Lower leg skin (tissue), 4 donors: ENCODE data around the gene EFS. TPM values are rescaled to one million over a fixed set of nuclear protein-coding genes. Genes with fewer than 3 reads are reported as not detected.

ENCODE experiments used
- DNase-seq, 2 donors: peaks; one replicate each; pipeline ENCODE4 v3.0.0-alpha.2; 2019; ENCODE audit warnings: low spot score in 2 of 2
- H3K4me3 ChIP-seq: fragments of 200-600 bp; sonication (generic); 2 replicates; pipeline ENCODE4 v1.5.1; 2017; ENCODE audit warnings: mild to moderate bottlenecking, low read depth; ENCODE audit not compliant: poor library complexity, severe bottlenecking
- POLR2A ChIP-seq, 2 donors: fragments of 450-650 bp; IDR thresholded peaks; one replicate each; pipeline ENCODE4 v1.6.1; 2016 to 2017; ENCODE audit warnings: antibody characterized with exemption in 2 of 2, mild to moderate bottlenecking in 1 of 2, moderate library complexity in 1 of 2
- WGBS, 2 donors: methylation state at CpG; one replicate each; pipeline ENCODE4 v1.1.5; 2018; 5-methylcytosine and 5-hydroxymethylcytosine counted together
- intact Hi-C: fragments of 100-400 bp; cut with DNase I; formaldehyde crosslinking; loops from one replicate; pipeline ENCODE4 v1.15.0; 2023; ENCODE audit warnings: low total_unique reads
- total RNA-seq, 4 donors: library from RNA; depleted of rRNA; stranded (reverse); fragments of >200 nt; gene quantifications; one replicate each; pipeline ENCODE4 v1.1.0, GENCODE V29; 2016
- TF ChIP-seq, protein P1 (sequence below), 3 donors: fragments of 450-650 bp; IDR thresholded peaks; one replicate each; pipeline ENCODE4 v1.5.1; 2016; ENCODE audit warnings: antibody characterized with exemption in 3 of 3, mild to moderate bottlenecking in 3 of 3, moderate library complexity in 2 of 3

Gene EFS
- total RNA-seq, 4 donors from 2014 or later = 38.7 to 73.2 (median 53.5) TPM

DNA sequence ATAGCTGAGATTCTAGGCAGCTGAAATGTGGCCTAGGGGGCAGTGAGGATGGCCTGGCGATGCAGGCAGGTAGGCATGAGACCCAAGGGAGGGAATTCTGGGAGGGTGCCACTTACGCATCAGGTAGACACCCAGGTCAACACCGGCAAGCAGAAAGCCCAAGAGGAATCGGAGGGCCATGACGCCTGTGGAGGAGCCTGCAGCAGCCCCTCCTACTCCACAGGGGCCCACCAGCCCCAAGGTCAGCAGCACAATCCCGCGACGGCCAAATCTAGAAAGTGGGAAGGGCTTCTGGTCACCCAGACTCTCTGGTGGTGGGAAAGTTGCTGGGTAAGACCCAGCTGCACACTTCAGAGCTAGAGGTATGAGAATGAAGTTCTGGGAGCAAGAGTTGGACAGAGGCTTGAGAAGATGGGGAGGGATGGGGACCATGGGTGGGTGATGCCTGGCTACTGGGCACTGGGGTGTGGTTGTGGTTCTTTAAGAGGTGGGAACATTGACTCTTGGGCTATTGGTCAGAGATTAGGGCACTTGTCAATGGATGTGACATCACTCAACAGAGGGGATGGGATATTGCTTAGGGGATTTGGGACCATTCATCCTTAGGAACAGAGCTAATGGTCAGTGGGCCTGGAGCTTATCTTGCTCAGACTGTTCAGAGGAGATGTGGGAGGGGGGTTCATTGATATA, 15.7 kb downstream of the EFS start:
- TF ChIP-seq, protein P1, sequence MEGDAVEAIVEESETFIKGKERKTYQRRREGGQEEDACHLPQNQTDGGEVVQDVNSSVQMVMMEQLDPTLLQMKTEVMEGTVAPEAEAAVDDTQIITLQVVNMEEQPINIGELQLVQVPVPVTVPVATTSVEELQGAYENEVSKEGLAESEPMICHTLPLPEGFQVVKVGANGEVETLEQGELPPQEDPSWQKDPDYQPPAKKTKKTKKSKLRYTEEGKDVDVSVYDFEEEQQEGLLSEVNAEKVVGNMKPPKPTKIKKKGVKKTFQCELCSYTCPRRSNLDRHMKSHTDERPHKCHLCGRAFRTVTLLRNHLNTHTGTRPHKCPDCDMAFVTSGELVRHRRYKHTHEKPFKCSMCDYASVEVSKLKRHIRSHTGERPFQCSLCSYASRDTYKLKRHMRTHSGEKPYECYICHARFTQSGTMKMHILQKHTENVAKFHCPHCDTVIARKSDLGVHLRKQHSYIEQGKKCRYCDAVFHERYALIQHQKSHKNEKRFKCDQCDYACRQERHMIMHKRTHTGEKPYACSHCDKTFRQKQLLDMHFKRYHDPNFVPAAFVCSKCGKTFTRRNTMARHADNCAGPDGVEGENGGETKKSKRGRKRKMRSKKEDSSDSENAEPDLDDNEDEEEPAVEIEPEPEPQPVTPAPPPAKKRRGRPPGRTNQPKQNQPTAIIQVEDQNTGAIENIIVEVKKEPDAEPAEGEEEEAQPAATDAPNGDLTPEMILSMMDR (IDR thresholded peaks at IDR 0.05) = no peak
- TF ChIP-seq POLR2A (IDR thresholded peaks at IDR 0.05) = no peak
- 87 to 93% methylated on average over 8 of the region's 8 CpGs for WGBS, 2 donors
- intact Hi-C loops = loop anchor here (10.0 kb wide), 1 partner anchor 96 kb away; no protein-coding TSS in a partner anchor
- peak in 1 of 2 donors; percentile 79 for DNase-seq
- H3K4me3 ChIP-seq = no peak overlapping the region

DNA sequence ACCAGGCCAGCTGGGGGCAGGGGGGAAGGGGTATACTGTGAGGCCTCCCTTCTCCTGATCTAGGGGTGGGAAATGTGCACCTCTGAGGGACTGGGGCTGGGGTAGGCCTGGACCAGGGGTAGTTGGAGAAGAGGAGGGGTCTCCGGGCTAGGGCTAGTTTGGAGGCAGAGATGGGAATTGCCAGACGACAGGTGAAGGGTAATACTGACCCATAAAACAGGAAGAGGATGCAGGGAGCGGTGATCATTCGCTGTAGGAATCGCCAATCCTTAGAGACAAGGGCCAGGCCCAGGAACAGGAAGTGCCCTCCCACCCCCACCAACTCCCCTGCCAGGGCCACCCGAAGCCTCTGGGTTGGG, 16.7 kb downstream of the EFS start:
- WGBS, 2 donors = 83 to 87% methylated on average over 6 of the region's 6 CpGs
- intact Hi-C loops = loop anchor here (10.0 kb wide), 1 partner anchor 97 kb away; no protein-coding TSS in a partner anchor
- peak in 1 of 2 donors; percentile 72 for DNase-seq
- TF ChIP-seq, protein P1 (IDR thresholded peaks at IDR 0.05) = no peak
- no peak for TF ChIP-seq POLR2A (IDR thresholded peaks at IDR 0.05)
- no peak overlapping the region for H3K4me3 ChIP-seq

DNA sequence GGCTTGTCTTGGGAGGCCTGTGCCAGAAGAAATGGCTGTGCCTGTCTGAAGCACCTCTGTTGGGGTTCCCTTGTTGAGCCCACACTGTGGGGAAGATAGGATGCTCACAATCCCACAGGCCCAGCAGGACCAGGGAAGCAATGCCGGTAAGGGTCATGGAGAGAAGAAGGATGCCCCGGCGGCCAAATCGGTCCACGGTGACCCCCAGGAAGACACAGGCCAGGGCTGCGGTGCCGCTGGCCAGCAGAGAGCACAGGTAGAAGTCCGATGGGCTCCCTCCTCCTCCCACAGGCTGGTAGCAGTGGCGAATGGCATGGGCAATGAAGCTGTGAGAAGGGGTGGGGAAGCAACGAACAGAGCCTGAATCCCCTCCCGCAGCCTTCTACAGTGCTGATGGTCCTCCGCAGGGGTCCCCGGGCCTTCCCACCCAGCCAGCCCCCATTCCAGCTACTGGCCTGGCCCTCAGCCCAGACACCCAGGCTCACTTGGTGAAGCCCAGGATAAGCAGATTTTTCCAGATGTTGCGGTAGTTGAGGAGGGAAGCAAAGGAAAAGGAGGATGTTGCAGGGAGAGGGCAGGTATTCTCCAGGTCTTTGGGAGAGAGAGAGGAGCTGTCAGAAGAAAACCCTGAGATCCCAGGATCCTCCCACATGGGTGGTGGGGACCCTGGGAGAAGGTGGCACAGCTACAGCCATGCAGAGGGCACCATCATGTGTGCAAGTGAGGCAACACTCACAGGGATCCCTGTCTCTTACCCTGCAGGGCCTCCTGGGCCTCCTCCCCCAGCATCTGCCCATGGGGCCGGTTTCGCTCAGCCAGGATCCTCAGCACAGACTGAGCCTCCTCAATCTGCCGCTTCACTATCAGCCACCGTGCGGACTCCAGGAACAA, 17.3 kb downstream of the EFS start:
- H3K4me3 ChIP-seq = no peak overlapping the region
- 92 to 97% methylated on average over 14 to 19 of the region's 19 CpGs for WGBS, 2 donors
- no peak for TF ChIP-seq POLR2A (IDR thresholded peaks at IDR 0.05)
- TF ChIP-seq, protein P1 (IDR thresholded peaks at IDR 0.05) = no peak
- intact Hi-C loops = loop anchor here (10.0 kb wide), 1 partner anchor 97 kb away; no protein-coding TSS in a partner anchor
- DNase-seq = peak in 1 of 2 donors; percentile 60

DNA sequence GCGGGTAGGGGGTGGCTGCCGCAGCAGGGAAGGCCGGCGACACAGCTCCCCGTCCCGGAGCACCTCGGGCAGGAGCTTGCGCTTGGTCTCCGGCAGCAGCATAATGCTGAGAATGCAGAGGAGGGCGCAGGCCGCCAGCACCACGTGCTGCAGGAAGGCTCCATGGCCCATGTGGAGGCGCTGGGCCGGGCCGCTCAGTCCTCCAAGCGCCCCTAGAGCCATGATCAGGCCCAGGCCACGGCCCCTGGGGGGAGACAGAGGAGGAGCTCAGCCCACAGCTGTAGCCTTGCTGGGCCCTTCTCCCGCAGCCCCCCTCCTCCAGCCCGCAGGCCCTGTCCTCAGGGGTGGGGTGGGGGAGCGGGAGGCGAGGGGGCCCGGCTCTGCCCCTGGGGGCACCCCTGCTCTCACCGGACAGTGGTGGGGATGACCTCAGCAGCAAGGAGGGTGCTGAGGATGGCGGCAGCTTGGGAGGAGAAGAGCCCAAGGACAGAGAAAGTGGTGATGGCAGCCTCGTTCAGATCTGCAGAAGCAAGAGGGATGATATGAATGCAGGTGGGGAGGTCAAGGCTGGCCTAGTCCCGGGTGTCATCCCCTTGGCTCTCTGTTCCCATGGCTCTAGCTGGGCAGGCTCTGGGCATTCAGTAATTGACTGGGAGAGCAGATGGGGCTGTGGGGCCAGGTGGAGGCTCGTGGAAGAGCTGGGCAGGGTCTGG, 18.1 kb downstream of the EFS start:
- 82 to 89% methylated on average over 19 to 25 of the region's 27 CpGs for WGBS, 2 donors
- no peak overlapping the region for H3K4me3 ChIP-seq
- TF ChIP-seq, protein P1 (IDR thresholded peaks at IDR 0.05) = no peak
- TF ChIP-seq POLR2A (IDR thresholded peaks at IDR 0.05) = no peak
- peak in 1 of 2 donors; percentile 75 for DNase-seq
- intact Hi-C loops = loop anchor here (10.0 kb wide), 1 partner anchor 98 kb away; no protein-coding TSS in a partner anchor

DNA sequence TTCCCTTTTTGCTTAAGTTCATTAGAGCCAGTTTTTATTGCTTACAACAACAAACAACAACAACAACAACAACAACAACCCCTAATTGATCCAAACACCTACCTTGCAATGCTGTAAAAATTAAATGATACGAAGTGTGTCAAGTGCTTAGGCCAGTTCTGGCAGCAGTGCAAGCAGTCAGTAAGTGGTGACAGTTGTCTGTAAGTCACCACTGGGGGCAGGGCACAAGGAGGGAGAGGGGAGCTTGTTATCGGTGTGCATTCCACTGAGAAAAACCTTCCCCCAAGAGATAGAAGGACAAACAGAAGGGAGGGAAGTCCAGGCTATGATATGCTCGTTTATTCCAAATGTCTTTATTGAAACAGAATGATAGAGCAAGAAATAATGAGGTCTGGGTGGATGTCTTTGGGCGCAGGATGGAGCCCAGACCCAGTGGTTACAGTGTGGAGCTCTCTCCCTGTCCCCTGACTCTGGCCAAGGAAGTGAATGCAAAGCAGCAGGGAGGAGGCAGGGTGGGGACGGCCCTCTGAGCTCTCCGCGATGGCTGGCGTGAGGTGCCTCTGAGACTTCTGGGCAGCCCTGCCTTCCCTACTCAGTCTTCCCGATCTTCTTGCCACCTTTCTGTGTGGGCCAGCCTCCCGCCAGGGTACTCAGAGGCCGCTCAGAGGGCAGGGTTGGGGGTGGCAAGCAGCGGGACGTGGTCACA, 18.8 kb downstream of the EFS start:
- intact Hi-C loops = loop anchor here (10.0 kb wide), 1 partner anchor 99 kb away; no protein-coding TSS in a partner anchor
- WGBS, 2 donors = 75 to 78% methylated on average over 8 to 13 of the region's 13 CpGs
- H3K4me3 ChIP-seq = no peak overlapping the region
- TF ChIP-seq, protein P1 (IDR thresholded peaks at IDR 0.05) = no peak
- no peak for TF ChIP-seq POLR2A (IDR thresholded peaks at IDR 0.05)
- DNase-seq = no peak
